Thyroid gland (tissue), 4 donors: ENCODE measurements around the gene KRTAP2-1. TPM values are rescaled to one million over a fixed set of nuclear protein-coding genes. Genes with fewer than 3 reads are reported as not detected.

Source experiments
- DNase-seq, 2 donors: peaks; one replicate each; pipeline ENCODE4 v3.0.0-alpha.2; 2019
- H3K27ac ChIP-seq, 3 donors: fragments of 200-600 bp; sonication (generic); 1 replicate in 2 of 3; 2 replicates in 1 of 3; pipeline ENCODE4 v1.5.1; 2016 to 2019; ENCODE audit warnings: mild to moderate bottlenecking in 1 of 3, moderate library complexity in 1 of 3
- H3K27me3 ChIP-seq: fragments of 200-600 bp; sonication (generic); one replicate; pipeline ENCODE4 v1.5.1; 2019
- H3K36me3 ChIP-seq, 2 donors: fragments of 200-600 bp; sonication (generic); one replicate each; pipeline ENCODE4 v1.5.1; 2016 to 2019
- H3K4me1 ChIP-seq, 2 donors: fragments of 200-600 bp; sonication (generic); one replicate each; pipeline ENCODE4 v1.5.1; 2017 to 2019
- H3K4me3 ChIP-seq, 3 donors: fragments of 200-600 bp; sonication (generic); replicated peaks in 1 of 3; 1 replicate in 2 of 3; 2 replicates in 1 of 3; pipeline ENCODE4 v1.5.1; 2016; ENCODE audit warnings: mild to moderate bottlenecking in 1 of 3
- H3K9me3 ChIP-seq: fragments of 200-600 bp; sonication (generic); one replicate; pipeline ENCODE4 v1.5.1; 2017
- POLR2A ChIP-seq, 2 donors: fragments of 450-650 bp; IDR thresholded peaks; one replicate each; pipeline ENCODE4 v1.6.1; 2017; ENCODE audit warnings: antibody characterized with exemption in 2 of 2, mild to moderate bottlenecking in 2 of 2, moderate library complexity in 1 of 2
- WGBS, 2 donors: methylation state at CpG; one replicate each; pipeline ENCODE4 v1.1.5; 2017; 5-methylcytosine and 5-hydroxymethylcytosine counted together
- intact Hi-C: fragments of 100-400 bp; cut with DNase I; formaldehyde crosslinking; loops from one replicate; pipeline ENCODE4 v1.15.1; 2023
- total RNA-seq, 4 donors: library from RNA; depleted of rRNA; stranded (reverse); fragments of >200 nt; gene quantifications; one replicate each; pipeline ENCODE4 v1.2.3, GENCODE V29; 2016
- TF ChIP-seq, protein P1 (sequence below), 6 experiments: fragments of 200-600 bp in 3 of 6; fragments of 450-650 bp in 3 of 6; sonication (generic) in 3 of 6; IDR thresholded peaks; one replicate each; pipeline ENCODE4 v1.5.1; 2016 to 2019; ENCODE audit warnings: antibody characterized with exemption in 6 of 6, mild to moderate bottlenecking in 2 of 6, inconsistent platforms in 1 of 6, moderate library complexity in 1 of 6

KRTAP2-1 gene
- total RNA-seq, 4 donors from 2014 or later = not detected

DNA sequence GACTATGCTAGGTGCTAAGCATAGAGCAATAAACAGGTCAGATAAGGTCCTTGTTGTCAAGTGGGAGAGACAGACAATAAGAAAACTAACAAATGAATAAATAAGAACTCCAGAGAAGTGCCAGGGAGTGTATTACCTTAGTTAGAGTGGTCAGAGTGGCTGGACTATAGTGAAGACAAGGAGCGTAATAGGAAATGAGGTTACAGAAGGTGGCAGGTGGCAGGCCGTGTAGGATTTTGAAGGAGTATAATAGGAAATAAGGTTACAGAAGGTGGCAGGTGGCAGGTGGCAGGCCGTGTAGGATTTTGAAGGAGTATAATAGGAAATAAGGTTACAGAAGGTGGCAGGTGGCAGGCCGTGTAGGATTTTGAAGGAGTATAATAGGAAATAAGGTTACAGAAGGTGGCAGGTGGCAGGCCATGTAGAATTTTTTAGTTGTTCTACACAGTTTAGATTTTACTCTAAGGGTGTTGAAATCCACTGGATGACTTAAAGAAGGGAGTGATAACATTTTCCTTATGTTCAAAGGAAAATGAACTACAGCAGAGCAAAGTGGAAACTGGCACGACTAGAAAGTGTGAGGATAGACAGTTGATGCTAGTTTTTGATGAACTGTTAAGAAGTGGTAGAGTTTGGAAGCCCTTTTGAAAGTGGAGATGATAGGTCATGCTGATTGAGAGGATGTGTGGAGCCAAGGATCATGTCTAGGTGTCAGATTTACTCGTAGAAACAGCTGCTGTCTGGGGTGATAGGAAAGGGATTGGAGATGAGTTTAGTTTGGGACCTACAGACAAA, 34.6 kb downstream of the KRTAP2-1 start:
- WGBS, 2 donors = 73 to 78% methylated on average over 6 of the region's 6 CpGs
- no peak for TF ChIP-seq POLR2A (IDR thresholded peaks at IDR 0.05)
- TF ChIP-seq, protein P1, sequence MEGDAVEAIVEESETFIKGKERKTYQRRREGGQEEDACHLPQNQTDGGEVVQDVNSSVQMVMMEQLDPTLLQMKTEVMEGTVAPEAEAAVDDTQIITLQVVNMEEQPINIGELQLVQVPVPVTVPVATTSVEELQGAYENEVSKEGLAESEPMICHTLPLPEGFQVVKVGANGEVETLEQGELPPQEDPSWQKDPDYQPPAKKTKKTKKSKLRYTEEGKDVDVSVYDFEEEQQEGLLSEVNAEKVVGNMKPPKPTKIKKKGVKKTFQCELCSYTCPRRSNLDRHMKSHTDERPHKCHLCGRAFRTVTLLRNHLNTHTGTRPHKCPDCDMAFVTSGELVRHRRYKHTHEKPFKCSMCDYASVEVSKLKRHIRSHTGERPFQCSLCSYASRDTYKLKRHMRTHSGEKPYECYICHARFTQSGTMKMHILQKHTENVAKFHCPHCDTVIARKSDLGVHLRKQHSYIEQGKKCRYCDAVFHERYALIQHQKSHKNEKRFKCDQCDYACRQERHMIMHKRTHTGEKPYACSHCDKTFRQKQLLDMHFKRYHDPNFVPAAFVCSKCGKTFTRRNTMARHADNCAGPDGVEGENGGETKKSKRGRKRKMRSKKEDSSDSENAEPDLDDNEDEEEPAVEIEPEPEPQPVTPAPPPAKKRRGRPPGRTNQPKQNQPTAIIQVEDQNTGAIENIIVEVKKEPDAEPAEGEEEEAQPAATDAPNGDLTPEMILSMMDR (IDR thresholded peaks at IDR 0.05) = no peak
- no peak overlapping the region for H3K4me3 ChIP-seq
- intact Hi-C loops = no loop called here
- H3K27me3 ChIP-seq = no peaks in the 10 kb centered on the region
- DNase-seq = no peak
- no peak overlapping the region for H3K27ac ChIP-seq
- no peaks in the 10 kb centered on the region for H3K9me3 ChIP-seq
- no peaks in the 10 kb centered on the region for H3K36me3 ChIP-seq
- no peaks in the 10 kb centered on the region for H3K4me1 ChIP-seq

DNA sequence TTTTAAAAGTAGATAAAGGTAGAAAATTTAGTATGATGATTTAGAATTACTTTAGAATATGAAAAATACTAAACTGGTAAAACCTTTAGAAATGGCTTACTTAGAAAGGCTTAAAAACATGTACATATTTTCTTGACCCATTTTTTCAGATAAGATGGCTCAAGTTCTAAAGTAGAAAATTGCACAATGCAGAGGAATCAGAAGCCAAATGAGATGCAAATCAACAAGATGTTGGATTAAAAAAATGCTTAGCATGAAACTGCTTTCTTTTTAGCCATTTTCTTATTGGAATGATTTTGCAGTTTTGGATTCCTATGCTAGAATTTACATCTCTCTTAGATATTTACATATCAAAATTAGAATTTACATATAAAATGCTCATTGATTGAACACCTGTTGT, 36.7 kb downstream of the KRTAP2-1 start:
- Histone ChIP-seq H3K4me3 (no peak overlapping the region), H3K9me3 (no peaks in the 10 kb centered on the region), H3K4me1 (no peaks in the 10 kb centered on the region), H3K36me3 (no peaks in the 10 kb centered on the region), H3K27me3 (no peaks in the 10 kb centered on the region), H3K27ac (no peak overlapping the region)
- intact Hi-C loops = no loop called here
- no peak for DNase-seq
- no peak for TF ChIP-seq POLR2A (IDR thresholded peaks at IDR 0.05)
- TF ChIP-seq, protein P1 (IDR thresholded peaks at IDR 0.05) = no peak

DNA sequence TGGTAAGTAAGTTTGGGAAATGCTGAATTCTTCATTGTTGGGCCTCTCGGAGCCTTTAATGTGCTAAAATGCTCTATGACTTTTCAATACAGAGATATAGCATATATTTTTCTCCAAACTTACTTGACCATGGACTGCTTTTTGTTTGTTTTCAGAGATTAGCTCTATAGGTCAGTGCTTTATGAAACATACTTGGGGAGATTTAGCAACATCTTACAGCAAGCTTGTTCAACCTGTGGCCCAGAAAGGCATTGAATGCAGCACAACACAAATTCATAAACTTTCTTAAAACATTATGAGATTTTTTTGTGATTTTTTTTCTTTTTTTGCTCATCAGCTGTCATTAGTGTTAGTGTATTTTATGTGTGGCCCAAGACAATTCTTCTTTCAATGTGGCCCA, 37.2 kb downstream of the KRTAP2-1 start:
- intact Hi-C loops = no loop called here
- H3K36me3 ChIP-seq = no peaks in the 10 kb centered on the region
- no peak overlapping the region for H3K27ac ChIP-seq
- no peak for TF ChIP-seq POLR2A (IDR thresholded peaks at IDR 0.05)
- TF ChIP-seq, protein P1 (IDR thresholded peaks at IDR 0.05) = no peak
- H3K4me1 ChIP-seq = no peaks in the 10 kb centered on the region
- no peak overlapping the region for H3K4me3 ChIP-seq
- 91 to 97% methylated on average over 1 of the region's 1 CpG for WGBS, 2 donors
- H3K27me3 ChIP-seq = no peaks in the 10 kb centered on the region
- no peak for DNase-seq
- H3K9me3 ChIP-seq = no peaks in the 10 kb centered on the region

DNA sequence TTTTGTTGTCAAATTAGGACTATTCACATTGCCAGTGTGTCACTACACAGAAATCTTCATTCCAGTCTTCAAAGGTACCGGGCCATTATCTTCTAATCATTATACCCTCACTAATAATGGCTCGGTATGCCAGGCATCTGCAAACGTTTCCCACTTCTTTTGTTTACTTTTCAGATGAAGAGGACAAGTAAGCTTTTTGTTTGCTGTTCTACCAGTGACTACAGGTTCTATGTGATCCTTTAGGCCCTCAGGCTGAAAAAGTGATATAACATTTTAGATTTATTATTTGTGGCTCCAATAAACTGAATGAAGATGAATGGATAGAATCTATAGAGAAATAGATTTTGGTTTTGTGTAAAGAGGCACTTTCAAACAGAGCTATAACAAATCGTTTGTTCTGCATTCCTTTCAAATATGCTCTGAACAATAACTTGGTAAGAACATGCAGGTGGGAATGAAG, 37.8 kb downstream of the KRTAP2-1 start:
- DNase-seq = no peak
- WGBS, 2 donors = 61% methylated on average over 4 of the region's 4 CpGs
- H3K27ac ChIP-seq = no peak overlapping the region
- TF ChIP-seq POLR2A (IDR thresholded peaks at IDR 0.05) = no peak
- TF ChIP-seq, protein P1 (IDR thresholded peaks at IDR 0.05) = no peak
- no peaks in the 10 kb centered on the region for H3K27me3 ChIP-seq
- H3K4me3 ChIP-seq = no peak overlapping the region
- intact Hi-C loops = no loop called here
- peaks cover 0 to 2% of the 10 kb centered on the region in 2 donors for H3K4me1 ChIP-seq
- no peaks in the 10 kb centered on the region for H3K9me3 ChIP-seq
- no peaks in the 10 kb centered on the region for H3K36me3 ChIP-seq

DNA sequence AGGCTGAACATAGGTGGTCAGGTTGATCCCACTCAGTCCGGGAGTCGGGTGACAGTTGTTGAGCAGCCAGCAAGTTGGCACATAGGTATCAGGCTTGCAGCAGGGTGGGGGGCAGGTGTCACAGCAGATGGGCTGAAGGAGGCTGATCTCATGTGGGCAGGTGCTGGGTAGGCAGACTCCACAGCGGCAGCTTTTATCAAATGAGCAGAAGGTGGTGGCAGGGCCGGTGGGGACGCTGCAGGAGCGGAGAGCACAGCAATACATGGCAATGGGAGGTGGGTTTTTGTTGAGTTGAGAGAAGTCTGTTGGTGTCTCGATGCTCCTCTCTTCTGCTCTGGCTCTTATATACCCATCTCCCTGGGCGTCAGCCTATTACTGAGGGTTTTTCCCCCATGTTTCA, 38.3 kb downstream of the KRTAP2-1 start, which contains the start of gene KRTAP3-1:
KRTAP3-1 (minus strand) TSS at position 318 of the 400 bp plus-strand sequence; CDS start at position 264, 54 bp downstream.
- Histone ChIP-seq H3K27ac (no peak within 1 kb of the TSS), H3K27me3 (no peaks in the 10 kb centered on the region), H3K4me1 (peaks cover 0 to 5% of the 10 kb centered on the region in 2 donors), H3K36me3 (no peaks in the 10 kb centered on the region), H3K4me3 (no peak within 1 kb of the TSS), H3K9me3 (no peaks in the 10 kb centered on the region)
- DNase-seq = no peak
- WGBS, 2 donors = 78 to 83% methylated on average over 6 to 8 of the region's 8 CpGs
- intact Hi-C loops = no loop called here
- TF ChIP-seq POLR2A (IDR thresholded peaks at IDR 0.05) = no peak
- TF ChIP-seq, protein P1 (IDR thresholded peaks at IDR 0.05) = no peak
